H1 (cell line): ENCODE results near the gene TRIM43B. TPM values are rescaled to one million over a fixed set of nuclear protein-coding genes. Genes with fewer than 3 reads are reported as not detected.

ENCODE experiments used
- CTCF ChIA-PET: fragments of 300-600 bp; sonication (Branson Sonifier 250); formaldehyde crosslinking; loops from one replicate; lab custom pipeline; 2021; ENCODE audit not compliant: partially characterized antibody; lab: Charles Lee
- POLR2A ChIA-PET: fragments of 300-600 bp; sonication (Branson Sonifier 250); formaldehyde crosslinking; loops from one replicate; lab custom pipeline; 2021; ENCODE audit warnings: inconsistent platforms; ENCODE audit not compliant: partially characterized antibody; lab: Charles Lee
- DNase-seq, 2 experiments: peaks; one replicate each; pipeline versions ENCODE4 v3.0.0 to v3.0.0-alpha.2; 2010 to 2022; ENCODE audit warnings: low spot score in 2 of 2, low read depth in 1 of 2, mixed read lengths in 1 of 2
- FAIRE-seq: peaks from 2 replicates; lab custom pipeline; 2011; peaks lifted over from hg19 to GRCh38; lab: Jason Lieb, UNC
- H2AFZ ChIP-seq: 2 replicates; pipeline ENCODE4 v1.8.1; 2012; ENCODE audit warnings: low read length, inconsistent platforms
- H2AK5ac ChIP-seq: 2 replicates; pipeline ENCODE4 v1.6.1; 2013; ENCODE audit warnings: low read depth, low read length
- H2BK120ac ChIP-seq: replicated peaks from 2 replicates; pipeline ENCODE3; 2013; ENCODE audit warnings: low read depth, low read length, inconsistent platforms
- H2BK12ac ChIP-seq: 2 replicates; pipeline ENCODE4 v1.6.1; 2013; ENCODE audit warnings: low read depth, low read length
- H2BK15ac ChIP-seq: 2 replicates; pipeline ENCODE4 v1.6.1; 2013; ENCODE audit warnings: low read length
- H2BK20ac ChIP-seq: 2 replicates; pipeline ENCODE4 v1.6.1; 2013; ENCODE audit warnings: low read length
- H2BK5ac ChIP-seq: 2 replicates; pipeline ENCODE4 v1.6.1; 2013; ENCODE audit warnings: low read depth, low read length
- H3K14ac ChIP-seq: 2 replicates; pipeline ENCODE4 v1.6.1; 2013; ENCODE audit warnings: inconsistent platforms; ENCODE audit not compliant: insufficient read length
- H3K18ac ChIP-seq: 2 replicates; pipeline ENCODE4 v1.6.1; 2013; ENCODE audit warnings: low read length; ENCODE audit errors: extremely low read depth
- H3K23ac ChIP-seq: 2 replicates; pipeline ENCODE4 v1.6.1; 2013; ENCODE audit warnings: inconsistent platforms; ENCODE audit not compliant: insufficient read length
- H3K23me2 ChIP-seq: 2 replicates; pipeline ENCODE4 v1.6.1; 2013; ENCODE audit warnings: low read depth, low read length
- H3K27ac ChIP-seq: 2 replicates; pipeline ENCODE4 v1.6.1; 2011; ENCODE audit warnings: low read depth, low read length, inconsistent platforms
- H3K27me3 ChIP-seq, 4 experiments: replicated peaks in 1 of 4; 1 replicate in 1 of 4; 2 replicates in 3 of 4; pipeline versions ENCODE4 v1.6.1 to v1.8.1; 2011 to 2013; ENCODE audit warnings: low read length in 3 of 4, mild to moderate bottlenecking in 3 of 4, inconsistent platforms in 2 of 4, mixed read lengths in 2 of 4, moderate library complexity in 1 of 4; ENCODE audit not compliant: control insufficient read depth in 3 of 4, insufficient read depth in 3 of 4; ENCODE audit errors: extremely low read depth in 1 of 4
- H3K36me3 ChIP-seq, 4 experiments: 2 replicates each; pipeline versions ENCODE4 v1.6.1 to v1.8.1; 2011 to 2013; ENCODE audit warnings: mild to moderate bottlenecking in 4 of 4, low read length in 3 of 4, moderate library complexity in 2 of 4, control low read depth in 1 of 4, inconsistent platforms in 1 of 4; ENCODE audit not compliant: insufficient read depth in 4 of 4, control insufficient read depth in 2 of 4
- H3K4ac ChIP-seq: replicated peaks from 2 replicates; pipeline ENCODE3; 2013; ENCODE audit warnings: low read length, low read depth, mixed read lengths, inconsistent platforms; ENCODE audit not compliant: insufficient read length
- H3K4me1 ChIP-seq, 4 experiments: replicated peaks in 1 of 4; 1 replicate in 1 of 4; 2 replicates in 3 of 4; pipeline versions ENCODE4 v1.6.1 to v1.8.1; 2011 to 2013; ENCODE audit warnings: low read length in 3 of 4, inconsistent platforms in 2 of 4, mixed read lengths in 1 of 4; ENCODE audit not compliant: insufficient read depth in 4 of 4, control insufficient read depth in 3 of 4
- H3K4me2 ChIP-seq, 2 experiments: 2 replicates each; pipeline versions ENCODE4 v1.6.1 to v1.8.1; 2011 to 2013; ENCODE audit warnings: low read depth in 2 of 2, low read length in 2 of 2, control low read depth in 1 of 2, inconsistent platforms in 1 of 2, mild to moderate bottlenecking in 1 of 2; ENCODE audit not compliant: insufficient read depth in 1 of 2
- H3K4me3 ChIP-seq, 4 experiments: fragments of 200-600, 300-600 bp in 1 of 4; sonication (generic), shearing (Covaris generic), sonication (Bioruptor Twin) in 1 of 4; 2 replicates each; pipeline versions ENCODE4 v1.5.1 to v1.8.1; 2011 to 2016; ENCODE audit warnings: low read length in 4 of 4, low read depth in 3 of 4, control low read depth in 2 of 4, inconsistent platforms in 2 of 4, mild to moderate bottlenecking in 2 of 4, mixed read lengths in 1 of 4, moderate library complexity in 1 of 4; ENCODE audit not compliant: insufficient read depth in 2 of 4; ENCODE audit errors: extremely low read depth in 1 of 4
- H3K56ac ChIP-seq: replicated peaks from 2 replicates; pipeline ENCODE3; 2013; ENCODE audit warnings: low read depth, mild to moderate bottlenecking, mixed read lengths, low read length, inconsistent platforms; ENCODE audit not compliant: insufficient read length
- H3K79me1 ChIP-seq: 2 replicates; pipeline ENCODE4 v1.6.1; 2013; ENCODE audit warnings: low read depth, low read length, control low read depth
- H3K79me2 ChIP-seq, 2 experiments: 2 replicates each; pipeline versions ENCODE4 v1.6.1 to v1.8.1; 2012 to 2013; ENCODE audit warnings: low read length in 2 of 2, mild to moderate bottlenecking in 2 of 2, inconsistent platforms in 1 of 2; ENCODE audit not compliant: insufficient read depth in 2 of 2, control insufficient read depth in 1 of 2
- H3K9ac ChIP-seq, 4 experiments: replicated peaks in 1 of 4; 1 replicate in 1 of 4; 2 replicates in 3 of 4; pipeline versions ENCODE4 v1.6.1 to v1.8.1; 2011 to 2013; ENCODE audit warnings: low read depth in 3 of 4, low read length in 3 of 4, control low read depth in 2 of 4, mild to moderate bottlenecking in 2 of 4, moderate library complexity in 2 of 4, inconsistent platforms in 1 of 4; ENCODE audit errors: extremely low read depth in 1 of 4
- H3K9me3 ChIP-seq, 2 experiments: 2 replicates each; pipeline versions ENCODE4 v1.6.1 to v1.8.1; 2012 to 2013; ENCODE audit warnings: mild to moderate bottlenecking in 2 of 2, moderate library complexity in 2 of 2, control low read depth in 1 of 2, inconsistent platforms in 1 of 2, low read depth in 1 of 2, low read length in 1 of 2, mixed read lengths in 1 of 2; ENCODE audit not compliant: insufficient read depth in 2 of 2
- H4K20me1 ChIP-seq, 2 experiments: replicated peaks in 1 of 2; 2 replicates each; pipeline versions ENCODE3 to v1.8.1; 2011 to 2013; ENCODE audit warnings: inconsistent platforms in 2 of 2, low read length in 2 of 2, mild to moderate bottlenecking in 1 of 2; ENCODE audit not compliant: insufficient read depth in 2 of 2, control insufficient read depth in 1 of 2
- H4K5ac ChIP-seq: 2 replicates; pipeline ENCODE4 v1.6.1; 2013; ENCODE audit warnings: low read length, low read depth, mixed read lengths, inconsistent platforms; ENCODE audit not compliant: insufficient read length
- H4K8ac ChIP-seq: 2 replicates; pipeline ENCODE4 v1.8.0; 2013; ENCODE audit warnings: mild to moderate bottlenecking, moderate library complexity, low read length, inconsistent platforms; ENCODE audit not compliant: insufficient read depth; ENCODE audit errors: extremely low read depth
- H4K91ac ChIP-seq: replicated peaks from 2 replicates; pipeline ENCODE3; 2013; ENCODE audit warnings: low read length, mixed read lengths, inconsistent platforms; ENCODE audit not compliant: insufficient read length
- BACH1 ChIP-seq: IDR thresholded peaks from 2 replicates; pipeline ENCODE4 v1.6.1; 2012; ENCODE audit warnings: low read length, improper control_type of control experiment
- E2F6 ChIP-seq: IDR thresholded peaks from 2 replicates; pipeline ENCODE4 v1.6.1; 2012; ENCODE audit warnings: inconsistent platforms
- EP300 ChIP-seq, 2 experiments: IDR thresholded peaks; 1 replicate in 1 of 2; 2 replicates in 1 of 2; pipeline ENCODE4 v1.6.1; 2011 to 2012; ENCODE audit warnings: low read depth in 2 of 2, low read length in 2 of 2, mild to moderate bottlenecking in 2 of 2, borderline replicate concordance in 1 of 2, inconsistent platforms in 1 of 2, moderate library complexity in 1 of 2
- GABPA ChIP-seq: IDR thresholded peaks from 2 replicates; pipeline ENCODE4 v1.6.1; 2011; ENCODE audit warnings: mild to moderate bottlenecking, low read length, moderate library complexity, borderline replicate concordance; ENCODE audit not compliant: insufficient read depth
- GTF2F1 ChIP-seq: IDR thresholded peaks from 2 replicates; pipeline ENCODE4 v1.6.1; 2012; ENCODE audit warnings: low read depth, low read length, improper control_type of control experiment, borderline replicate concordance
- HDAC6 ChIP-seq: IDR thresholded peaks from one replicate; pipeline ENCODE4 v1.7.1; 2012; ENCODE audit warnings: low read depth, mild to moderate bottlenecking, inconsistent platforms, low read length, moderate library complexity
- KDM1A ChIP-seq: fragments of 200-600, 300-600 bp; sonication (generic); IDR thresholded peaks from 2 replicates; pipeline ENCODE4 v1.7.1; 2016; ENCODE audit warnings: mild to moderate bottlenecking, low read length, borderline replicate concordance
- PHF8 ChIP-seq: fragments of 200-600 bp; sonication (generic); conservative IDR thresholded peaks from 2 replicates; pipeline ENCODE4 v1.7.1; 2012; ENCODE audit warnings: low read depth, mild to moderate bottlenecking, inconsistent platforms, low read length, moderate library complexity
- POU5F1 ChIP-seq: IDR thresholded peaks from 2 replicates; pipeline ENCODE4 v1.6.1; 2011; ENCODE audit warnings: low read depth, mild to moderate bottlenecking, low read length, moderate library complexity
- RNF2 ChIP-seq: fragments of 200-900, 300-1000 bp; sonication (generic); IDR thresholded peaks from 2 replicates; pipeline ENCODE4 v1.7.1; 2016; ENCODE audit warnings: borderline replicate concordance, low read depth, mild to moderate bottlenecking, antibody characterized with exemption, low read length; ENCODE audit not compliant: poor library complexity, severe bottlenecking; ENCODE audit errors: missing control alignments
- SAP30 ChIP-seq: fragments of 300-600 bp; sonication (generic); IDR thresholded peaks from 2 replicates; pipeline ENCODE4 v1.7.1; 2012; ENCODE audit warnings: low read length, moderate library complexity, mild to moderate bottlenecking, inconsistent platforms; ENCODE audit not compliant: insufficient read depth, insufficient replicate concordance
- WGBS, 2 experiments: shearing (Covaris generic) in 1 of 2; methylation state at CpG; one replicate each; pipeline versions ENCODE4 v1.1.6 to v1.1.7; 2013 to 2015; ENCODE audit warnings: low lambda C conversion rate in 2 of 2, mixed read lengths in 2 of 2, inconsistent platforms in 1 of 2, low coverage in 1 of 2, missing lambda C conversion rate in 1 of 2; ENCODE audit not compliant: insufficient replicate concordance in 2 of 2, insufficient coverage in 1 of 2, insufficient read length in 1 of 2; ENCODE audit errors: extremely low coverage in 1 of 2, missing lambda C conversion rate in 1 of 2; 5-methylcytosine and 5-hydroxymethylcytosine counted together
- polyA plus RNA-seq, 7 experiments: library from polyadenylated mRNA; depleted of rRNA in 3 of 7; stranded (reverse) in 5 of 7; unstranded in 2 of 7; fragments of >200 nt in 5 of 7; fragments of 200-250 nt in 2 of 7; gene quantifications; 1 replicate in 5 of 7; 2 replicates in 1 of 7; 4 replicates in 1 of 7; pipeline versions ENCODE4 v1.2.1 to v1.2.3, GENCODE V29; 2011 to 2013; ENCODE audit warnings: missing spikeins in 2 of 7, mixed read lengths in 2 of 7
- total RNA-seq: library from RNA; stranded (reverse); fragmentation: NEBNext Ultra II Directional; extraction: Animal tissue kit (Norgen Biotek cat#: 25700); gene quantifications from 2 replicates; pipeline ENCODE4 v1.2.1, GENCODE V29; 2021
- TF ChIP-seq, protein P1 (sequence below): IDR thresholded peaks from 2 replicates; pipeline ENCODE4 v1.6.1; 2012; ENCODE audit warnings: inconsistent platforms

TRIM43B gene
- total and polyA plus RNA-seq, 2 of the 8 experiments (the other 6 are each of a cell fraction or from before 2014, with no cell fraction given), result not detected

DNA sequence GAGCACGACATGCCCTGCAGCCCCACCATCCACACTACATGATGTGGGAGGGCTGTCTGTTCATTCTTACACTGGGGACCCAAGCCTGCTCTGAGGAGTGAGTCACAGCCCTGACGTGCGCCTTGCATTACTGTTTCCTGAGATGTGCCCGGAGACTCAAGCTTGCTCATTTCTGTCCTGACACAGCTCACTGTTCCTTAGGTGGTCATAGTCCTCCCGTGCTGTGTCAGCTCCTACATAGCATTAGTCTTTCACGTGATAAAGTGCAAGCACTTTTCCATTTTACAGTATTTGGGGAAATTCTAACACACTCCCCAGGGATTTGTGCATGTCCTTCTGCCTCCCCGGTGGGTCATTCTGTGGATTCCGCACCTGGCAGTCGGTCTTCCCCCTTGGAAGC is 46.2 kb upstream of the TRIM43B start:
- H2BK15ac ChIP-seq, result no peak overlapping the region
- H2AFZ ChIP-seq, result no peak overlapping the region
- no peak overlapping the region for H3K9ac ChIP-seq
- DNase-seq (no peak), FAIRE-seq (no peak)
- H3K4me2 ChIP-seq, result no peak overlapping the region
- H2BK12ac ChIP-seq, result no peak overlapping the region
- no peak overlapping the region for H2BK5ac ChIP-seq
- H3K36me3 ChIP-seq, result peaks cover 0 to 5% (median 0%) of the 10 kb centered on the region in 4 experiments; a peak in 1 of 8 replicates
- H3K27me3 ChIP-seq, result peaks cover 0 to 1% (median 0%) of the 10 kb centered on the region in 4 experiments; a peak in 1 of 7 replicates
- ChIA-PET POLR2A (no interaction called here), CTCF (no interaction called here)
- WGBS, 2 experiments, result 69% methylated on average over 9 of the region's 9 CpGs; no CpG with 5 or more reads in 1 of the 2 experiments
- no peak overlapping the region for H2BK120ac ChIP-seq
- no peak overlapping the region for H2BK20ac ChIP-seq
- H3K4me3 ChIP-seq, result no peak overlapping the region
- no peak overlapping the region for H3K27ac ChIP-seq
- no peak overlapping the region for H4K5ac ChIP-seq
- H3K23me2 ChIP-seq, result no peaks in the 10 kb centered on the region
- H2AK5ac ChIP-seq, result no peak overlapping the region
- no peak overlapping the region for H3K56ac ChIP-seq
- H3K4ac ChIP-seq, result no peak overlapping the region
- no peak overlapping the region for H4K91ac ChIP-seq
- no peak overlapping the region for H4K8ac ChIP-seq
- H3K18ac ChIP-seq, result no peak overlapping the region
- no peaks in the 10 kb centered on the region for H3K4me1 ChIP-seq
- H3K79me2 ChIP-seq, result no peaks in the 10 kb centered on the region
- peaks cover 57 to 86% of the 10 kb centered on the region in 2 experiments for H3K9me3 ChIP-seq
- H4K20me1 ChIP-seq, result no peaks in the 10 kb centered on the region
- H3K23ac ChIP-seq, result no peak overlapping the region
- H3K14ac ChIP-seq, result no peak overlapping the region
- H3K79me1 ChIP-seq, result no peaks in the 10 kb centered on the region
- TF ChIP-seq, protein P1, sequence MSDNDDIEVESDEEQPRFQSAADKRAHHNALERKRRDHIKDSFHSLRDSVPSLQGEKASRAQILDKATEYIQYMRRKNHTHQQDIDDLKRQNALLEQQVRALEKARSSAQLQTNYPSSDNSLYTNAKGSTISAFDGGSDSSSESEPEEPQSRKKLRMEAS, result no peak
- no peak for TF ChIP-seq SAP30
- TF ChIP-seq PHF8, result no peak
- TF ChIP-seq GTF2F1, result no peak
- TF ChIP-seq HDAC6, result no peak
- TF ChIP-seq BACH1, result no peak
- TF ChIP-seq E2F6, result no peak
- TF ChIP-seq KDM1A, result no peak
- TF ChIP-seq POU5F1, result no peak
- no peak for TF ChIP-seq EP300 (IDR thresholded peaks at IDR 0.05; ENCODE audit: borderline replicate concordance in 1 of 2, low read depth in 2 of 2, low read length in 2 of 2)
- no peak for TF ChIP-seq RNF2
- no peak for TF ChIP-seq GABPA
